SK-N-SH treated with all-trans-retinoic acid at 6 μM for 48 hours (cell line): Measurements from ENCODE around the gene EXOC7.

ENCODE experiments used
- ARNTL ChIP-seq: fragments of 450-650 bp; formaldehyde crosslinking; IDR thresholded peaks from 2 replicates; pipeline ENCODE4 v1.5.0; 2020; ENCODE audit warnings: low read depth, mild to moderate bottlenecking, moderate library complexity, borderline replicate concordance
- BACH2 ChIP-seq: fragments of 250-450 bp; sonication (Bioruptor Pico); IDR thresholded peaks from 2 replicates; pipeline ENCODE4 v1.9.0; 2021; ENCODE audit warnings: mild to moderate bottlenecking, borderline replicate concordance
- CSRNP3 ChIP-seq: fragments of 250-450 bp; sonication (Bioruptor Pico); IDR thresholded peaks from 2 replicates; pipeline ENCODE4 v1.5.1; 2021; ENCODE audit warnings: mild to moderate bottlenecking, moderate library complexity
- ISL1 ChIP-seq: fragments of 250-450 bp; sonication (Bioruptor Pico); IDR thresholded peaks from 2 replicates; pipeline ENCODE4 v2.1.2; 2022; ENCODE audit warnings: mild to moderate bottlenecking, moderate library complexity
- OSR1 ChIP-seq: fragments of 250-450 bp; sonication (Bioruptor Pico); IDR thresholded peaks from 2 replicates; pipeline ENCODE4 v1.8.0; 2022; ENCODE audit warnings: moderate library complexity, mild to moderate bottlenecking, inconsistent platforms
- PPARA ChIP-seq: fragments of 250-450 bp; sonication (Bioruptor Pico); IDR thresholded peaks from 2 replicates; pipeline ENCODE4 v1.5.0; 2020; ENCODE audit warnings: mild to moderate bottlenecking, borderline replicate concordance
- SNAI2 ChIP-seq: fragments of 250-450 bp; sonication (Bioruptor Pico); IDR thresholded peaks from 2 replicates; pipeline ENCODE4 v1.5.0; 2020; ENCODE audit warnings: mild to moderate bottlenecking, moderate library complexity
- TCF4 ChIP-seq: fragments of 250-450 bp; sonication (Bioruptor Pico); IDR thresholded peaks from 2 replicates; pipeline ENCODE4 v1.8.0; 2021; ENCODE audit warnings: mild to moderate bottlenecking, moderate library complexity, borderline replicate concordance
- TSHZ2 ChIP-seq: fragments of 250-450 bp; sonication (Bioruptor Pico); IDR thresholded peaks from 2 replicates; pipeline ENCODE4 v1.5.0; 2020; ENCODE audit warnings: mild to moderate bottlenecking, moderate library complexity
- ZC3H10 ChIP-seq: fragments of 250-450 bp; sonication (Bioruptor Pico); IDR thresholded peaks from 2 replicates; pipeline ENCODE4 v1.5.1; 2021; ENCODE audit warnings: mild to moderate bottlenecking, moderate library complexity
- ZFP3 ChIP-seq: fragments of 250-450 bp; sonication (Bioruptor Pico); IDR thresholded peaks from 2 replicates; pipeline ENCODE4 v1.5.0; 2020; ENCODE audit warnings: mild to moderate bottlenecking, moderate library complexity
- ZFP30 ChIP-seq: fragments of 450-650 bp; formaldehyde crosslinking; IDR thresholded peaks from 2 replicates; pipeline ENCODE4 v1.5.0; 2022; ENCODE audit warnings: mild to moderate bottlenecking, moderate library complexity
- ZNF70 ChIP-seq: fragments of 450-650 bp; formaldehyde crosslinking; IDR thresholded peaks from 2 replicates; pipeline ENCODE4 v1.5.0; 2020; ENCODE audit warnings: mild to moderate bottlenecking, moderate library complexity
- ZNF8 ChIP-seq: fragments of 450-650 bp; formaldehyde crosslinking; IDR thresholded peaks from 2 replicates; pipeline ENCODE4 v1.5.0; 2020; ENCODE audit warnings: mild to moderate bottlenecking, moderate library complexity

- TF ChIP-seq PPARA (CRISPR knock-in tag) (no peak), ZC3H10 (CRISPR knock-in tag) (no peak), OSR1 (CRISPR knock-in tag) (no peak), ARNTL (CRISPR knock-in tag) (no peak), ZNF70 (CRISPR knock-in tag) (no peak), ZNF8 (CRISPR knock-in tag) (no peak), BACH2 (CRISPR knock-in tag) (no peak), ZFP30 (CRISPR knock-in tag) (no peak), CSRNP3 (CRISPR knock-in tag) (no peak), ZFP3 (CRISPR knock-in tag) (no peak), TSHZ2 (CRISPR knock-in tag) (no peak), ISL1 (no peak), TCF4 (CRISPR knock-in tag) (no peak), SNAI2 (CRISPR knock-in tag) (no peak)
Measured at GRCh38 chr17:76056882-76057281, 46.7 kb downstream of the EXOC7 start.
